Mesothelial cell of epicardium (in vitro differentiated cells): ENCODE data around the gene TNFRSF13B. TPM values are rescaled to one million over a fixed set of nuclear protein-coding genes. Genes with fewer than 3 reads are reported as not detected.
A peak's percentile ranks its signal among the peaks of the same experiment; 100 is the strongest.
"Not testable (repeated sequence)": the region's sequence is repeated elsewhere in the genome, so short reads cannot be mapped to it uniquely, and the experiment has no call there.

Experiments used
- DNase-seq, 2 experiments: peaks; one replicate each; pipeline ENCODE4 v3.0.0; 2021; ENCODE audit warnings: low spot score in 2 of 2; ENCODE audit not compliant: unreplicated experiment in 2 of 2
- H3K27ac Mint-ChIP-seq: 2 replicates; pipeline ENCODE4 v1.8.0; 2021; ENCODE audit warnings: mixed read lengths
- H3K27me3 Mint-ChIP-seq: 2 replicates; pipeline ENCODE4 v1.8.0; 2021; ENCODE audit warnings: low read depth, mixed read lengths
- H3K36me3 Mint-ChIP-seq: 2 replicates; pipeline ENCODE4 v1.8.0; 2021; ENCODE audit warnings: mixed read lengths
- H3K4me1 Mint-ChIP-seq: 2 replicates; pipeline ENCODE4 v1.8.0; 2021; ENCODE audit warnings: mixed read lengths
- H3K4me3 Mint-ChIP-seq: 2 replicates; pipeline ENCODE4 v1.8.0; 2021; ENCODE audit warnings: mild to moderate bottlenecking, moderate library complexity, mixed read lengths
- H3K9me3 Mint-ChIP-seq: 2 replicates; pipeline ENCODE4 v1.8.0; 2021; ENCODE audit warnings: mixed read lengths
- CTCF ChIP-seq: fragments of 200-600 bp; sonication (generic); IDR thresholded peaks from one replicate; pipeline ENCODE4 v1.5.0; 2021; ENCODE audit warnings: antibody characterized with exemption; ENCODE audit not compliant: unreplicated experiment
- total RNA-seq: library from RNA; stranded (reverse); gene quantifications from 3 replicates; pipeline ENCODE4 v1.2.1, GENCODE V29; 2021

TNFRSF13B gene
- total RNA-seq, 1 donor from 2014 or later: not detected

DNA sequence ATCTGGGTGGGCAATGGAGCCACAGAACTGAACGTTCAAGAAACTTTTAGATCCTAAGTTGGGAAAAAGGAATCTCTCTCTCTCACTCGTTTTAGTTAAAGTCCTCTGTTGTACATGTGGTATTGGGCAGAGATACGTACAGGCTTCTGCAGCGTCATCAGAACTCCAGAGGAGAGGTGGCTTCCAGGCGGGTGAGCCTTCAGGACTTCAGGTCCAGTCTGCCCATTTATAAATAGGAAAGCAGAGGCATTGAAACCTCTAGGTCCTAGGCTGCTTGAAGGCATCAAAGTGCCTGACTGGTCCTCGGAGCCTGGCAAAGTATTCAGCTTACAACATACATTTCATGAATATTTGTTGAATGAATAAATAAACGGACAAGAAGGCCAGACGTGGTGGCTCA is 8.1 kb upstream of the TNFRSF13B start:
- Mint-ChIP-seq H3K4me1 (peaks cover 17% of the 10 kb centered on the region), H3K36me3 (no peaks in the 10 kb centered on the region), H3K9me3 (peaks cover 7% of the 10 kb centered on the region), H3K27me3 (no peaks in the 10 kb centered on the region), H3K4me3 (no peak overlapping the region), H3K27ac (no peak overlapping the region)
- no peak for TF ChIP-seq CTCF
- no peak for DNase-seq

DNA sequence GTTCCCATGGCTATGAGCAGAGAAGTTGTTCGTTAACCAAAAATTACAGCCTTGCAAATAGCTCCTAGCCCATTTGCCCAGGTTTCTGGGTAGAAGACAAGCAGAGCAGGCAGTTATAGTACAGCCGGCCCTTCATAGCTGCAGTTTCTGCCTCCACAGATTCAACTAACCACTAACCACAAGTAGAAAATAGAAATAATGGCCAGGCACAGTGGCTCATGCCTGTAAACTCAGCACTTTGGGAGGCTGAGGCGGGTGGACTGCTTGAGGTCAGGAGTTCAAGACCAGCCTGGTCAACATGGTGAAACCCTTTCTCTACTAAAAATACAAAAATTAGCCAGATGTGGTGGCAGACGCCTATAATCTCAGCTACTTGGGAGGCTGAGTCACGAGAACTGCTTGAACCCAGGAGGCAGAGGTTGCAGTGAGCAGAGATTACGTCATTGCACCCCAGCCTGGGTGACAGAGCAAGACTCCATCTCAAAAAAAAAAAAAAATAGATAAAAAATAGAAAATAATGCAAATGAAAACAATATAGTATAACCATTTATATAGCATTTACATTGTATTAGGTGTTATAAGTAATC is 7.4 kb upstream of the TNFRSF13B start:
- DNase-seq, H3K4me3 Mint-ChIP-seq, H3K36me3 Mint-ChIP-seq, H3K9me3 Mint-ChIP-seq, H3K27me3 Mint-ChIP-seq: not testable (repeated sequence)
- Mint-ChIP-seq H3K27ac (peak overlapping the region; percentile 1), H3K4me1 (peaks cover 16% of the 10 kb centered on the region)

GRCh38 chr17:16977932-16978331 is 6.0 kb upstream of the TNFRSF13B start:
- H3K4me3 Mint-ChIP-seq: no peak overlapping the region
- H3K36me3 Mint-ChIP-seq: no peaks in the 10 kb centered on the region
- H3K9me3 Mint-ChIP-seq: peaks cover 7% of the 10 kb centered on the region
- H3K27me3 Mint-ChIP-seq: no peaks in the 10 kb centered on the region
- TF ChIP-seq CTCF: no peak
- no peak for DNase-seq
- peaks cover 16% of the 10 kb centered on the region for H3K4me1 Mint-ChIP-seq
- H3K27ac Mint-ChIP-seq: peak overlapping the region; percentile 41

GRCh38 chr17:16976725-16977550 is 5.0 kb upstream of the TNFRSF13B start:
- no peak overlapping the region for H3K27ac Mint-ChIP-seq
- peaks cover 11% of the 10 kb centered on the region for H3K4me1 Mint-ChIP-seq
- no peak overlapping the region for H3K4me3 Mint-ChIP-seq
- peaks cover 7% of the 10 kb centered on the region for H3K9me3 Mint-ChIP-seq
- no peak for TF ChIP-seq CTCF
- no peak for DNase-seq
- H3K36me3 Mint-ChIP-seq: no peaks in the 10 kb centered on the region
- H3K27me3 Mint-ChIP-seq: no peaks in the 10 kb centered on the region

DNA sequence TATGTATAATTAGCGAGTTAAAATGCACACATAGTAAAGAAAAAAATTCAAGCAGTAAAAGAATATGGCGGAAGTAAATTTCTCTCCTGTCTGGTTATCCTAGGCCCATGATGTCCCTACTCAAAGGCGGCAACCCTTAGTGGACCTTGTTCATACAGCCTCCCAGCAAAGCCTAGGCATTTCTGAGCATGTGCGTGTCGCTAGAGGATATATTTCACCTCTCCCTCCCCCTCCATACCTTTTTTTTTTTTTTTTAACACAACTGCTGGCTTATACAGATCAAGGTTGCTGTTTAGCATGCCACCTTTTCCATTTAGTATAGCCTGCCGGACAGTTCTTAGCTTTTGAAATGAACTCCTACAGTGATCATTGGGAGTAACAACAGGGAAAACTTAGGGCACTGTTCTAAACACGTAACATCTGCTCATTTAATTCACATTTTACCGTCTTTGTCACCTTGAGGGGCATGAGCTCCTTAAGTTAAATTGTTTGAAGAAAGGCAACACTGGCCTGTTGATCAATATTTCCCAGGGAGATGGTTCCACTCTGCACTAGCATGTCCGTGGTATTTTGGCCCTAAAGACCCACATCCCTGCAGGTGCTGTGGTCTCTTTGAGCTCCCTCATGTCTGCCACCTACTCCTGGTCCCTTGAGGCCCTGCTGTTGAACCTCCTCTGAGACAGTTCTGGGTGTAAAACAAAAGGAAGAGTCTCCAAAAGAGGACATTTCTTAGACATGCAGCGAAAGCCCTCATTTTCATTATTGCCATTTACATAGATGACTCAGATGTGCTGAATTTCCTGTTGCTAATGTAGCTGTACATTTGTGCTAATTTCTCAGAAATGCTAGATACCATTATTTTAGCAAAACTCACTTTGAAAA is 4.1 kb upstream of the TNFRSF13B start:
- peaks cover 11% of the 10 kb centered on the region for H3K4me1 Mint-ChIP-seq
- no peaks in the 10 kb centered on the region for H3K27me3 Mint-ChIP-seq
- H3K27ac Mint-ChIP-seq: no peak overlapping the region
- H3K36me3 Mint-ChIP-seq: no peaks in the 10 kb centered on the region
- TF ChIP-seq CTCF: no peak
- peaks cover 7% of the 10 kb centered on the region for H3K9me3 Mint-ChIP-seq
- H3K4me3 Mint-ChIP-seq: no peak overlapping the region
- no peak for DNase-seq
